HepG2 (cell line): Measurements from ENCODE around the gene SEMA4C. TPM values are rescaled to one million over a fixed set of nuclear protein-coding genes. Genes with fewer than 3 reads are reported as not detected.
A peak's percentile ranks its signal among the peaks of the same experiment; 100 is the strongest.

Source experiments
- CEBPB ChIP-seq: IDR thresholded peaks from 2 replicates; pipeline ENCODE4 v1.6.1; 2011; ENCODE audit warnings: low read depth, low read length, improper control_type of control experiment, borderline replicate concordance
- FOXC1 ChIP-seq: sonication (generic); formaldehyde crosslinking; IDR thresholded peaks from 2 replicates; pipeline ENCODE4 v1.8.0; 2022; ENCODE audit warnings: mild to moderate bottlenecking, missing genetic modification reagents, borderline replicate concordance
- HNRNPH1 ChIP-seq: fragments of 200-400 bp; formaldehyde crosslinking; optimal IDR thresholded peaks from 2 replicates; pipeline ENCODE3; 2017; ENCODE audit warnings: mild to moderate bottlenecking, low read depth, low read length
- KDM3A ChIP-seq: IDR thresholded peaks from 2 replicates; pipeline ENCODE4 v1.6.1; 2018; ENCODE audit warnings: low read depth, missing compliant biosample characterization
- KLF15 ChIP-seq: sonication (generic); formaldehyde crosslinking; IDR thresholded peaks from 2 replicates; pipeline ENCODE4 v1.8.1; 2023; ENCODE audit warnings: borderline replicate concordance, mild to moderate bottlenecking, inconsistent platforms, missing genetic modification reagents, mixed read lengths
- NFE2 ChIP-seq: sonication (generic); formaldehyde crosslinking; IDR thresholded peaks from 2 replicates; pipeline ENCODE4 v1.4.0; 2020; ENCODE audit warnings: missing genetic modification reagents
- RAD21 ChIP-seq: fragments of 450-650 bp; formaldehyde crosslinking; IDR thresholded peaks from 2 replicates; pipeline ENCODE4 v1.5.0; 2020; ENCODE audit warnings: mild to moderate bottlenecking
- SOX5 ChIP-seq: IDR thresholded peaks from 2 replicates; pipeline ENCODE4 v1.6.1; 2016; ENCODE audit warnings: borderline replicate concordance
- SRY ChIP-seq: sonication (generic); formaldehyde crosslinking; IDR thresholded peaks from 2 replicates; pipeline ENCODE4 v1.8.0; 2022; ENCODE audit warnings: mild to moderate bottlenecking, missing genetic modification reagents
- TOPORS ChIP-seq: sonication (generic); formaldehyde crosslinking; IDR thresholded peaks from 2 replicates; pipeline ENCODE4 v1.8.0; 2023; ENCODE audit warnings: mild to moderate bottlenecking, missing genetic modification reagents
- ZMAT3 ChIP-seq: sonication (generic); formaldehyde crosslinking; conservative IDR thresholded peaks from 2 replicates; pipeline ENCODE4 v1.7.0; 2021; ENCODE audit warnings: missing genetic modification reagents
- ZNF441 ChIP-seq: sonication (generic); formaldehyde crosslinking; IDR thresholded peaks from 2 replicates; pipeline ENCODE4 v1.7.0; 2021; ENCODE audit warnings: missing genetic modification reagents, borderline replicate concordance
- ZNF572 ChIP-seq: sonication (generic); formaldehyde crosslinking; IDR thresholded peaks from 2 replicates; pipeline ENCODE4 v1.5.1; 2020; ENCODE audit warnings: mild to moderate bottlenecking, missing genetic modification reagents
- ZNF737 ChIP-seq: sonication (generic); formaldehyde crosslinking; IDR thresholded peaks from 2 replicates; pipeline ENCODE4 v1.5.0; 2020; ENCODE audit warnings: missing genetic modification reagents, mild to moderate bottlenecking, borderline replicate concordance
- ZNF773 ChIP-seq: sonication (generic); formaldehyde crosslinking; IDR thresholded peaks from 2 replicates; pipeline ENCODE4 v1.4.0; 2020; ENCODE audit warnings: missing genetic modification reagents, borderline replicate concordance
- ZNF782 ChIP-seq: sonication (generic); formaldehyde crosslinking; IDR thresholded peaks from 2 replicates; pipeline ENCODE4 v1.4.0; 2020; ENCODE audit warnings: missing genetic modification reagents, mild to moderate bottlenecking, borderline replicate concordance
- ZNF792 ChIP-seq: IDR thresholded peaks from 2 replicates; pipeline ENCODE4 v1.6.1; 2016
- polyA plus RNA-seq, 8 experiments: library from polyadenylated mRNA; depleted of rRNA in 3 of 8; stranded (reverse) in 7 of 8; unstranded in 1 of 8; fragments of >200 nt; fragmentation: Illumina TruSeq in 4 of 8; extraction: Trizol in 4 of 8; gene quantifications; 2 replicates each; pipeline versions ENCODE4 v1.2.1 to v1.2.3, GENCODE V29; 2011 to 2016; ENCODE audit warnings: low read depth in 4 of 8, missing spikeins in 1 of 8, mixed read lengths in 1 of 8; ENCODE audit not compliant: insufficient read depth in 1 of 8
- total RNA-seq, 5 experiments: library from RNA; depleted of rRNA; stranded (reverse); fragments of >200 nt; fragmentation: Illumina TruSeq; extraction: Trizol; gene quantifications; 2 replicates each; pipeline ENCODE4 v1.2.3, GENCODE V29; 2016; ENCODE audit warnings: low read depth in 1 of 5
- TF ChIP-seq, protein P1 (sequence below): sonication (generic); formaldehyde crosslinking; IDR thresholded peaks from 2 replicates; pipeline ENCODE4 v1.5.0; 2020; ENCODE audit warnings: missing genetic modification reagents
- TF ChIP-seq, protein P2 (sequence below): sonication (generic); formaldehyde crosslinking; IDR thresholded peaks from 2 replicates; pipeline ENCODE4 v1.4.0; 2020; ENCODE audit warnings: missing genetic modification reagents
- TF ChIP-seq, protein P3 (sequence below): sonication (generic); formaldehyde crosslinking; IDR thresholded peaks from 2 replicates; pipeline ENCODE4 v1.8.0; 2022; ENCODE audit warnings: mild to moderate bottlenecking, missing genetic modification reagents
- TF ChIP-seq, protein P4 (sequence below): sonication (generic); formaldehyde crosslinking; IDR thresholded peaks from 2 replicates; pipeline ENCODE4 v1.5.0; 2020; ENCODE audit warnings: mild to moderate bottlenecking, missing genetic modification reagents, moderate library complexity
- TF ChIP-seq, protein P5 (sequence below): sonication (generic); formaldehyde crosslinking; IDR thresholded peaks from 2 replicates; pipeline ENCODE4 v1.8.1; 2023; ENCODE audit warnings: mild to moderate bottlenecking, missing genetic modification reagents

Gene SEMA4C
- total and polyA plus RNA-seq, 2 of the 13 experiments (the other 11 are each of a cell fraction or from before 2014, with no cell fraction given) = 25.9 to 46.6 TPM

DNA sequence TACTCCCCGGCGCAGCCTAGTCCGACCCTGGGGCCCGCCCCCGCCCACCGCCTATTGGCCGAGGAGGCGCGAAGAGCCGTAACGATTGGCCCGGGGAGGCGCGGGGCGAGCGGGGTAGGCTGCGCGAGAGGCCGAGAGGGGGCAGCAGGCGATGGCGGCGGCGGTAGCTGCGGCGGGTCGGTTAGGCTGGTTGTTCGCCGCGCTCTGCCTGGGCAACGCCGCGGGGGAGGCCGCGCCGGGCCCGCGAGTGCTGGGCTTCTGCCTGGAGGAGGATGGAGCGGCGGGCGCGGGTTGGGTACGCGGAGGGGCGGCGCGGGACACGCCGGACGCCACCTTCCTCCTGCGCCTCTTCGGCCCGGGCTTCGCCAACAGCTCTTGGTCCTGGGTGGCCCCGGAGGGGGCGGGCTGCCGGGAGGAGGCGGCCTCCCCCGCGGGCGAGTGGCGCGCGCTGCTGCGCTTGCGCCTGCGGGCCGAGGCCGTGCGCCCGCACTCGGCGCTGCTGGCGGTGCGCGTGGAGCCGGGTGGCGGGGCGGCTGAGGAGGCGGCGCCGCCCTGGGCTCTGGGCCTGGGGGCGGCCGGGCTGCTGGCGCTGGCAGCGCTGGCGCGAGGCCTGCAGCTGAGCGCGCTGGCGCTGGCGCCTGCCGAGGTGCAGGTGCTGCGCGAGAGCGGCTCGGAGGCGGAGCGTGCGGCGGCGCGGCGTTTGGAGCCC lies 53.6 kb downstream of the SEMA4C start, which contains the start of gene CNNM3 (continued):
- TF ChIP-seq, protein P1, sequence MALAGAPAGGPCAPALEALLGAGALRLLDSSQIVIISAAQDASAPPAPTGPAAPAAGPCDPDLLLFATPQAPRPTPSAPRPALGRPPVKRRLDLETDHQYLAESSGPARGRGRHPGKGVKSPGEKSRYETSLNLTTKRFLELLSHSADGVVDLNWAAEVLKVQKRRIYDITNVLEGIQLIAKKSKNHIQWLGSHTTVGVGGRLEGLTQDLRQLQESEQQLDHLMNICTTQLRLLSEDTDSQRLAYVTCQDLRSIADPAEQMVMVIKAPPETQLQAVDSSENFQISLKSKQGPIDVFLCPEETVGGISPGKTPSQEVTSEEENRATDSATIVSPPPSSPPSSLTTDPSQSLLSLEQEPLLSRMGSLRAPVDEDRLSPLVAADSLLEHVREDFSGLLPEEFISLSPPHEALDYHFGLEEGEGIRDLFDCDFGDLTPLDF (CRISPR knock-in tag) = no peak; the same call in 1 of the 2 replicates
- TF ChIP-seq CEBPB (no peak), ZNF737 (CRISPR knock-in tag) (no peak), ZNF792 (CRISPR knock-in tag) (peak; percentile 58; the same call in 1 of the 2 replicates), RAD21 (CRISPR knock-in tag) (peak; percentile 27), TOPORS (CRISPR knock-in tag) (peak; percentile 75; the same call in 1 of the 2 replicates), FOXC1 (peak; percentile 34; the same call in 1 of the 2 replicates), ZNF572 (CRISPR knock-in tag) (no peak), HNRNPH1 (no peak), ZMAT3 (CRISPR knock-in tag) (peak; percentile 72), KLF15 (CRISPR knock-in tag) (no peak), NFE2 (CRISPR knock-in tag) (no peak), ZNF782 (CRISPR knock-in tag) (no peak), KDM3A (CRISPR knock-in tag) (0 out of 2 replicates have a peak, but pooled peaks have one; percentile 38), SRY (CRISPR knock-in tag) (no peak), SOX5 (peak; percentile 31; the same call in 1 of the 2 replicates), ZNF773 (CRISPR knock-in tag) (peak; percentile 85; the same call in 1 of the 2 replicates), ZNF441 (peak; percentile 52; the same call in 1 of the 2 replicates)
- TF ChIP-seq, protein P2, sequence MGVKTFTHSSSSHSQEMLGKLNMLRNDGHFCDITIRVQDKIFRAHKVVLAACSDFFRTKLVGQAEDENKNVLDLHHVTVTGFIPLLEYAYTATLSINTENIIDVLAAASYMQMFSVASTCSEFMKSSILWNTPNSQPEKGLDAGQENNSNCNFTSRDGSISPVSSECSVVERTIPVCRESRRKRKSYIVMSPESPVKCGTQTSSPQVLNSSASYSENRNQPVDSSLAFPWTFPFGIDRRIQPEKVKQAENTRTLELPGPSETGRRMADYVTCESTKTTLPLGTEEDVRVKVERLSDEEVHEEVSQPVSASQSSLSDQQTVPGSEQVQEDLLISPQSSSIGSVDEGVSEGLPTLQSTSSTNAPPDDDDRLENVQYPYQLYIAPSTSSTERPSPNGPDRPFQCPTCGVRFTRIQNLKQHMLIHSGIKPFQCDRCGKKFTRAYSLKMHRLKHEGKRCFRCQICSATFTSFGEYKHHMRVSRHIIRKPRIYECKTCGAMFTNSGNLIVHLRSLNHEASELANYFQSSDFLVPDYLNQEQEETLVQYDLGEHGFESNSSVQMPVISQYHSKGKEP (CRISPR knock-in tag) = peak; percentile 8; the same call in 1 of the 2 replicates
- TF ChIP-seq, protein P3, sequence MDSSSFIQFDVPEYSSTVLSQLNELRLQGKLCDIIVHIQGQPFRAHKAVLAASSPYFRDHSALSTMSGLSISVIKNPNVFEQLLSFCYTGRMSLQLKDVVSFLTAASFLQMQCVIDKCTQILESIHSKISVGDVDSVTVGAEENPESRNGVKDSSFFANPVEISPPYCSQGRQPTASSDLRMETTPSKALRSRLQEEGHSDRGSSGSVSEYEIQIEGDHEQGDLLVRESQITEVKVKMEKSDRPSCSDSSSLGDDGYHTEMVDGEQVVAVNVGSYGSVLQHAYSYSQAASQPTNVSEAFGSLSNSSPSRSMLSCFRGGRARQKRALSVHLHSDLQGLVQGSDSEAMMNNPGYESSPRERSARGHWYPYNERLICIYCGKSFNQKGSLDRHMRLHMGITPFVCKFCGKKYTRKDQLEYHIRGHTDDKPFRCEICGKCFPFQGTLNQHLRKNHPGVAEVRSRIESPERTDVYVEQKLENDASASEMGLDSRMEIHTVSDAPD (CRISPR knock-in tag) = 0 out of 2 replicates have a peak, but pooled peaks have one; percentile 65
- TF ChIP-seq, protein P4, sequence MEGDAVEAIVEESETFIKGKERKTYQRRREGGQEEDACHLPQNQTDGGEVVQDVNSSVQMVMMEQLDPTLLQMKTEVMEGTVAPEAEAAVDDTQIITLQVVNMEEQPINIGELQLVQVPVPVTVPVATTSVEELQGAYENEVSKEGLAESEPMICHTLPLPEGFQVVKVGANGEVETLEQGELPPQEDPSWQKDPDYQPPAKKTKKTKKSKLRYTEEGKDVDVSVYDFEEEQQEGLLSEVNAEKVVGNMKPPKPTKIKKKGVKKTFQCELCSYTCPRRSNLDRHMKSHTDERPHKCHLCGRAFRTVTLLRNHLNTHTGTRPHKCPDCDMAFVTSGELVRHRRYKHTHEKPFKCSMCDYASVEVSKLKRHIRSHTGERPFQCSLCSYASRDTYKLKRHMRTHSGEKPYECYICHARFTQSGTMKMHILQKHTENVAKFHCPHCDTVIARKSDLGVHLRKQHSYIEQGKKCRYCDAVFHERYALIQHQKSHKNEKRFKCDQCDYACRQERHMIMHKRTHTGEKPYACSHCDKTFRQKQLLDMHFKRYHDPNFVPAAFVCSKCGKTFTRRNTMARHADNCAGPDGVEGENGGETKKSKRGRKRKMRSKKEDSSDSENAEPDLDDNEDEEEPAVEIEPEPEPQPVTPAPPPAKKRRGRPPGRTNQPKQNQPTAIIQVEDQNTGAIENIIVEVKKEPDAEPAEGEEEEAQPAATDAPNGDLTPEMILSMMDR (CRISPR knock-in tag) = peak; percentile 72
- TF ChIP-seq, protein P5, sequence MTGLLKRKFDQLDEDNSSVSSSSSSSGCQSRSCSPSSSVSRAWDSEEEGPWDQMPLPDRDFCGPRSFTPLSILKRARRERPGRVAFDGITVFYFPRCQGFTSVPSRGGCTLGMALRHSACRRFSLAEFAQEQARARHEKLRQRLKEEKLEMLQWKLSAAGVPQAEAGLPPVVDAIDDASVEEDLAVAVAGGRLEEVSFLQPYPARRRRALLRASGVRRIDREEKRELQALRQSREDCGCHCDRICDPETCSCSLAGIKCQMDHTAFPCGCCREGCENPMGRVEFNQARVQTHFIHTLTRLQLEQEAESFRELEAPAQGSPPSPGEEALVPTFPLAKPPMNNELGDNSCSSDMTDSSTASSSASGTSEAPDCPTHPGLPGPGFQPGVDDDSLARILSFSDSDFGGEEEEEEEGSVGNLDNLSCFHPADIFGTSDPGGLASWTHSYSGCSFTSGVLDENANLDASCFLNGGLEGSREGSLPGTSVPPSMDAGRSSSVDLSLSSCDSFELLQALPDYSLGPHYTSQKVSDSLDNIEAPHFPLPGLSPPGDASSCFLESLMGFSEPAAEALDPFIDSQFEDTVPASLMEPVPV (CRISPR knock-in tag) = peak; percentile 82; the same call in 1 of the 2 replicates
